Uterus (tissue), 4 donors: ENCODE data around the gene TRIM10. TPM values are rescaled to one million over a fixed set of nuclear protein-coding genes. Genes with fewer than 3 reads are reported as not detected.
"Not testable (repeated sequence)": the region's sequence is repeated elsewhere in the genome, so short reads cannot be mapped to it uniquely, and the experiment has no call there.

Experiments
- DNase-seq, 2 donors: peaks; one replicate each; pipeline ENCODE4 v3.0.0-alpha.2; 2019 to 2020
- H3K27ac ChIP-seq, 2 donors: fragments of 200-600 bp; sonication (generic); 1 replicate in 1 of 2; 2 replicates in 1 of 2; pipeline ENCODE4 v1.5.1; 2016 to 2018
- H3K27me3 ChIP-seq, 2 donors: fragments of 200-600 bp; sonication (generic); one replicate each; pipeline ENCODE4 v1.5.1; 2018 to 2019; ENCODE audit warnings: control low read depth in 1 of 2
- H3K36me3 ChIP-seq, 2 donors: fragments of 200-600 bp; sonication (generic); one replicate each; pipeline ENCODE4 v1.5.1; 2019; ENCODE audit warnings: control low read depth in 1 of 2
- H3K4me1 ChIP-seq, 2 donors: fragments of 200-600 bp; sonication (generic); one replicate each; pipeline ENCODE4 v1.5.1; 2018 to 2019; ENCODE audit warnings: control low read depth in 1 of 2
- H3K4me3 ChIP-seq, 2 donors: fragments of 200-600 bp; sonication (generic); 1 replicate in 1 of 2; 2 replicates in 1 of 2; pipeline ENCODE4 v1.5.1; 2018 to 2019; ENCODE audit warnings: mild to moderate bottlenecking in 1 of 2
- H3K9me3 ChIP-seq, 2 donors: fragments of 200-600 bp; sonication (generic); one replicate each; pipeline ENCODE4 v1.5.1; 2019; ENCODE audit warnings: control low read depth in 1 of 2
- POLR2A ChIP-seq, 2 donors: fragments of 450-650 bp; IDR thresholded peaks; one replicate each; pipeline ENCODE4 v1.6.1; 2016; ENCODE audit warnings: antibody characterized with exemption in 2 of 2, mild to moderate bottlenecking in 1 of 2, moderate library complexity in 1 of 2
- intact Hi-C: fragments of 100-400 bp; cut with DNase I; formaldehyde crosslinking; loops from one replicate; pipeline ENCODE4 v1.15.1; 2023; ENCODE audit warnings: low total_unique reads
- total RNA-seq, 4 donors: library from RNA; depleted of rRNA in 3 of 4; stranded (reverse); fragments of >200 nt in 3 of 4; gene quantifications; one replicate each; pipeline versions ENCODE4 v1.1.0 to v1.2.4, GENCODE V29; 2014 to 2023
- TF ChIP-seq, protein P1 (sequence below), 4 experiments: fragments of 200-600 bp in 2 of 4; fragments of 450-650 bp in 2 of 4; sonication (generic) in 2 of 4; IDR thresholded peaks; one replicate each; pipeline ENCODE4 v1.5.1; 2016 to 2019; ENCODE audit warnings: antibody characterized with exemption in 4 of 4, mild to moderate bottlenecking in 2 of 4, moderate library complexity in 1 of 4
- donor health status: DM: yes; HTN: yes; CAD: no.

TRIM10 gene
- total RNA-seq, 4 donors from 2014 or later = 0.69 TPM; not detected in 3

DNA sequence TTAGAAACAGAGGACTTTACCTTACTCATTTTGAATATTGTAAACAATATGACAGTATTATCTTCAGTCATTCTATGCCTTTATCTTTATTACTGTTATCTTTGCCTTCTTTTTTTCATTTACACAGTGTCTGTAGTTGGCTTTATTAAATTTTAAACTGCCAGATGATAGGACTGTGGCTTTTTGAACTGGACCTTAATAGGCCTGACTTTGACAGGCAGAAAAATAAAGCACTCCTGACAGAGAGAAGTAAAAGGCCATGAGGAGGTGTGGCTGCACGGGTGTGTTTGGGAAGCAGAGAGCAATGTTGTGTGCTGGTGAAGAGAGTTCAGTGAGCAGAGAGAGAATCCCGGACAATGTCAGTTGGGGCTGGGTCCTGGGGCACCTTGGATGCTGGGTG, 17.2 kb downstream of the TRIM10 start:
- Histone ChIP-seq H3K4me1 (no peaks in the 10 kb centered on the region), H3K27ac (no peak overlapping the region), H3K36me3 (no peaks in the 10 kb centered on the region), H3K27me3 (no peaks in the 10 kb centered on the region), H3K4me3 (no peak overlapping the region), H3K9me3 (no peaks in the 10 kb centered on the region)
- intact Hi-C loops = no loop called here
- TF ChIP-seq, protein P1, sequence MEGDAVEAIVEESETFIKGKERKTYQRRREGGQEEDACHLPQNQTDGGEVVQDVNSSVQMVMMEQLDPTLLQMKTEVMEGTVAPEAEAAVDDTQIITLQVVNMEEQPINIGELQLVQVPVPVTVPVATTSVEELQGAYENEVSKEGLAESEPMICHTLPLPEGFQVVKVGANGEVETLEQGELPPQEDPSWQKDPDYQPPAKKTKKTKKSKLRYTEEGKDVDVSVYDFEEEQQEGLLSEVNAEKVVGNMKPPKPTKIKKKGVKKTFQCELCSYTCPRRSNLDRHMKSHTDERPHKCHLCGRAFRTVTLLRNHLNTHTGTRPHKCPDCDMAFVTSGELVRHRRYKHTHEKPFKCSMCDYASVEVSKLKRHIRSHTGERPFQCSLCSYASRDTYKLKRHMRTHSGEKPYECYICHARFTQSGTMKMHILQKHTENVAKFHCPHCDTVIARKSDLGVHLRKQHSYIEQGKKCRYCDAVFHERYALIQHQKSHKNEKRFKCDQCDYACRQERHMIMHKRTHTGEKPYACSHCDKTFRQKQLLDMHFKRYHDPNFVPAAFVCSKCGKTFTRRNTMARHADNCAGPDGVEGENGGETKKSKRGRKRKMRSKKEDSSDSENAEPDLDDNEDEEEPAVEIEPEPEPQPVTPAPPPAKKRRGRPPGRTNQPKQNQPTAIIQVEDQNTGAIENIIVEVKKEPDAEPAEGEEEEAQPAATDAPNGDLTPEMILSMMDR (IDR thresholded peaks at IDR 0.05) = no peak
- no peak for TF ChIP-seq POLR2A (IDR thresholded peaks at IDR 0.05)
- no peak for DNase-seq

DNA sequence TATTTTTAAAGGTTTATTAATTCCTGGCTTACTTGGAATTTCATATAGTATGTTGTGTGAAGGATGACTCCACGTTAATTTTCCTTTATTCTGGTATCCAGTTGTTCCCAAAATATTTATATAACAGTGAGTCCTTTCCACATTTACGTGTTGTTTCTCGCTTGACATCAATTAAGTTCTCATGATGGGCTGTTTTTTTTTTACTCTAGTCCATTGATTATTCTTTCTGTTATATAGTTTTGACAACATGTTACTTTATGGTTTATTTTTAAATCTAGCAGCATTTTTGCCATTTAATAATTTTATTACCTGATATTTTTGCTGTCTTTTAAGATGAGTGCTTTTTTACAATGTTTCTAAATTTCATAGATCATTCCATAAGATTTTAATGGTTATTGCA, 18.3 kb downstream of the TRIM10 start:
- H3K4me1 ChIP-seq = no peaks in the 10 kb centered on the region
- no peak overlapping the region for H3K27ac ChIP-seq
- H3K36me3 ChIP-seq = no peaks in the 10 kb centered on the region
- intact Hi-C loops = no loop called here
- no peaks in the 10 kb centered on the region for H3K9me3 ChIP-seq
- H3K4me3 ChIP-seq = no peak overlapping the region
- TF ChIP-seq POLR2A (IDR thresholded peaks at IDR 0.05) = no peak
- TF ChIP-seq, protein P1 (IDR thresholded peaks at IDR 0.05) = no peak
- DNase-seq = no peak
- no peaks in the 10 kb centered on the region for H3K27me3 ChIP-seq

DNA sequence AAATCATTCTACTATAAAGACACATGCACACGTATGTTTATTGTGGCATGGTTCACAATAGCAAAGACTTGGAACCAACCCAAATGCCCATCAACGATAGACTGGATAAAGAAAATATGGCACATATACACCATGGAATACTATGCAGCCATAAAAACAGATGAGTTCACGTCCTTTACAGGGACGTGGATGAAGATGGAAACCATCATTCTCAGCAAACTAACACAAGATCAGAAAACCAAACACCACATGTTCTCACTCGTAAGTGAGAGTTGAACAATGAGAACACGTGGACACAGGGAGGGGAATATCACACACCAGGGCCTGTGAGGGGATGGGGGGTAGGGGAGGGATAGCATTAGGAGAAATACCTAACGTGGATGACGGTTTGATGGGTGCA, 20.8 kb downstream of the TRIM10 start:
- DNase-seq, H3K9me3 ChIP-seq, H3K27me3 ChIP-seq, H3K4me1 ChIP-seq, H3K4me3 ChIP-seq, H3K36me3 ChIP-seq, H3K27ac ChIP-seq, intact Hi-C loops: not testable (repeated sequence)

DNA sequence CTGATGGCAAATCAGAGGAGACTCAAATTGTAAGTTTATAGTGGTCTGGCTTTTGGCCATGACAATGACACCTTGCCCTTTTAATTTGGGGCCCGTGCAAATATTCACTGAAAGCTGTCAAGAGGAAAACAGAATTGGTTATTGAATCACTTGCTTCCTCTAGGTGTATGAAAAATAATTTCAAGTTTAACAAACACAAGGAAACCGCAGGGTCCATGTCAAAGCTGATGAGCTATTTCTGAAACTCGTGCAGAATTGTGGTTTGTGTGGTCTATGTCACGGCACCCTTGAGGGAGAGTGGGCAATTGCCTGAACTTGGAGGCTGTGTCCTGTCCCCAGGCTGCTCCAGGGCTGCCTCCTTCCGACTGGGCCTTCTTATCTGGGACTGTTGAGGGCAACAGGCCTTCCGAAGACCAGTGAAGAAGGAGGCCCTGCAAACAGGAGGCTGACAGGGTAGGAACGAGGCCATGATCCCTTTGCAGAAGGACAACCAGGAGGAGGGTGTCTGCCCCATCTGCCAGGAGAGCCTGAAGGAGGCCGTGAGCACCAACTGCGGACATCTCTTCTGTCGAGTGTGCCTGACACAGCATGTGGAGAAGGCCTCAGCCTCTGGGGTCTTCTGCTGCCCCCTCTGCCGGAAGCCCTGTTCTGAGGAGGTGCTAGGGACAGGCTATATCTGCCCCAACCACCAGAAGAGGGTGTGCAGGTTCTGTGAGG, 24.3 kb downstream of the TRIM10 start:
- Histone ChIP-seq H3K4me1 (no peaks in the 10 kb centered on the region), H3K9me3 (no peaks in the 10 kb centered on the region), H3K27ac (no peak overlapping the region), H3K4me3 (no peak overlapping the region), H3K36me3 (no peaks in the 10 kb centered on the region), H3K27me3 (no peaks in the 10 kb centered on the region)
- intact Hi-C loops = no loop called here
- no peak for DNase-seq
- TF ChIP-seq, protein P1 (IDR thresholded peaks at IDR 0.05) = no peak
- TF ChIP-seq POLR2A (IDR thresholded peaks at IDR 0.05) = no peak

DNA sequence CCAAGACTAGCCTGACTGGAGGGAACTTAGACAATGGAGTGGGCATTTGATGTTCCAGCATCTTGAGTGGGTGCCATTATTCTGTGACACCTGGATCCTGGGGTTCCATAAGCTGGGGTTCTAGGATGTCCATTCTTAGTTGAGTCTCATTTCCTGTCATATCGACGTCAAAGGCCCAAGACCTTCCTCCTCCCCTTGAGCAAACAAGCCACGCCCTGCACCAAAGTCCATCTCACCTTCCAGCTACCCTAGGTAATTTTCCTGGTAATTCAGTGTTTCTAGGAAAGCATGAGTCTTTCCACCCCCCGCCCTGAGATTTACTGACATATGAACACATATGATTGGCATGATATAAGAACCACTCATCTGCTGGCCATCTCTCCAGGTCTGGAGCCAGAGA, 25.3 kb downstream of the TRIM10 start, which contains the start of gene TRIM40:
TSS of gene TRIM40 (plus strand) at position 384 of the 400 bp plus-strand sequence. CDS start 897 bp downstream, outside the sequence.
- Histone ChIP-seq H3K4me3 (no peak within 1 kb of the TSS), H3K36me3 (no peaks in the 10 kb centered on the region), H3K27me3 (no peaks in the 10 kb centered on the region), H3K9me3 (no peaks in the 10 kb centered on the region), H3K4me1 (no peaks in the 10 kb centered on the region), H3K27ac (no peak within 1 kb of the TSS)
- intact Hi-C loops = no loop called here
- TF ChIP-seq POLR2A (IDR thresholded peaks at IDR 0.05) = no peak
- TF ChIP-seq, protein P1 (IDR thresholded peaks at IDR 0.05) = no peak
- DNase-seq = no peak
